ENCODE results near the gene PPP2R1B.

PPP2R1B gene

DNA sequence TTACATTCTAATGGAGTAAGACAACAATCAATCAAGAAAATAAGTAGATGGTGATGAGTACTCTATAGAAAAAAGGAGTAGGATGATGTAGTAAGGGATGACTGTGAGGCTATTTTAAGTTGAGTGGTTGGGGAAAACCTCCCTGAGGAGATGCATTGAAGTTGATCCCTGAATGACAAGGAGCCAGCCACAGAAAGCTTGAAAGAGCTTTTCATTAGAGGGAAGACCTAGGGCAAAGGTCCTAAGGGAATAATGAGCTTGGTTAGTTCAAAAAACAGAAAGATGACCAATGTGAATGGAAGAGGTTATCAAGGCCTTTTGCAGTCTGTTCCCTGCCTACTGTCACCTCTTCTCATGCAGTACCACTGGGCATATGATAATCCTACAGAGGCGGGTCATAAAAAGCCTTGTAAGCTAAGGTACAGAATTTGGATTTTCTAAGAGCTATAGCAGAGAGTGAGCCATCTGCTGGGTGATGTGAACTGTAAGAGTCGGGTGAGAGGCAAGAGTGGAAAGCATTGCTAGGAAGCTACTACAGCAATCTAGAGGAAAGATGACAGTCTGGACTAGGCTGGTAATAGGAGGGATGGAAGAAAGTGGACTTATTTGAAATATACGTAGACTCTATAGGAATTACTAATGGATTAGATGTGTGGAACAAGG lies 3.1 kb downstream of the PPP2R1B start:
- Histone ChIP-seq H3K4me2 (no peak overlapping the region), H3K79me2 (ENCODE audit: insufficient read depth, low read depth) (peaks cover 12% of the 10 kb centered on the region; the same call in 1 of the 2 replicates)

DNA sequence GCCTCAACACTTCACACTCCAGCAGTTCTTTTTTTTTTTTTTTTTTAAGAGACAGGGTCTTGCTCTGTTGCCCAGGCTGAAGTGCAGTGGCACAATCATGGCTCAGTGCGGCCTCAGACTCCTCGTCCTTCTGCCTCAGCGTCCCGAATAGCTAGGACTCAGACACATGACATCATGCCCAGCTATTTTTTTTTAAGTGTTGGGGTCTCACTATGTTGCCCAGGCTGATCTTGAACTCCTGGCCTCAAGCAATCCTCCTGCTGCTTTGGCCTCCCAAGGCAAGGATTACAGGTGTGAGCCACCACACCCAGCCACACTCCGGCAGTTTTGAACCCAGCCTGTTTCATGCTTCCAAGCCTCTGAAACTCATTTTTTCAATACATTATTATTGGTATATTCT lies 3.7 kb downstream of the PPP2R1B start:
- no peak overlapping the region for H2AFZ ChIP-seq (ENCODE audit: low read depth)
- H3K4me1 ChIP-seq (ENCODE audit: low read depth, poor library complexity, severe bottlenecking), result peaks cover 14% of the 10 kb centered on the region
- TF ChIP-seq, protein P1, sequence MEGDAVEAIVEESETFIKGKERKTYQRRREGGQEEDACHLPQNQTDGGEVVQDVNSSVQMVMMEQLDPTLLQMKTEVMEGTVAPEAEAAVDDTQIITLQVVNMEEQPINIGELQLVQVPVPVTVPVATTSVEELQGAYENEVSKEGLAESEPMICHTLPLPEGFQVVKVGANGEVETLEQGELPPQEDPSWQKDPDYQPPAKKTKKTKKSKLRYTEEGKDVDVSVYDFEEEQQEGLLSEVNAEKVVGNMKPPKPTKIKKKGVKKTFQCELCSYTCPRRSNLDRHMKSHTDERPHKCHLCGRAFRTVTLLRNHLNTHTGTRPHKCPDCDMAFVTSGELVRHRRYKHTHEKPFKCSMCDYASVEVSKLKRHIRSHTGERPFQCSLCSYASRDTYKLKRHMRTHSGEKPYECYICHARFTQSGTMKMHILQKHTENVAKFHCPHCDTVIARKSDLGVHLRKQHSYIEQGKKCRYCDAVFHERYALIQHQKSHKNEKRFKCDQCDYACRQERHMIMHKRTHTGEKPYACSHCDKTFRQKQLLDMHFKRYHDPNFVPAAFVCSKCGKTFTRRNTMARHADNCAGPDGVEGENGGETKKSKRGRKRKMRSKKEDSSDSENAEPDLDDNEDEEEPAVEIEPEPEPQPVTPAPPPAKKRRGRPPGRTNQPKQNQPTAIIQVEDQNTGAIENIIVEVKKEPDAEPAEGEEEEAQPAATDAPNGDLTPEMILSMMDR (conservative IDR thresholded peaks at IDR 0.05; ENCODE audit: low read depth, low read length), result no peak
- H3K27me3 ChIP-seq (ENCODE audit: insufficient read depth, low read depth), result no peaks in the 10 kb centered on the region
- no peak overlapping the region for H3K9ac ChIP-seq
- H4K20me1 ChIP-seq (ENCODE audit: insufficient read depth), result no peaks in the 10 kb centered on the region
- peaks cover 5% of the 10 kb centered on the region; the same call in 1 of the 2 replicates for H3K36me3 ChIP-seq (ENCODE audit: insufficient read depth)
- peaks cover 12% of the 10 kb centered on the region; the same call in 1 of the 2 replicates for H3K79me2 ChIP-seq (ENCODE audit: insufficient read depth, low read depth)
- no peak overlapping the region for H3K4me2 ChIP-seq
- H3K27ac ChIP-seq, result no peak overlapping the region
- no peak overlapping the region for H3K4me3 ChIP-seq (IDR thresholded peaks at IDR 0.05; ENCODE audit: insufficient read depth, low read depth, low read length)

More for the DNA sequence above, 3.1 kb downstream of the PPP2R1B start:
- peaks cover 5% of the 10 kb centered on the region; the same call in 1 of the 2 replicates for H3K36me3 ChIP-seq (ENCODE audit: insufficient read depth)
- H3K4me3 ChIP-seq (IDR thresholded peaks at IDR 0.05; ENCODE audit: insufficient read depth, low read depth, low read length), result no peak overlapping the region
- H3K27ac ChIP-seq, result no peak overlapping the region
- H4K20me1 ChIP-seq (ENCODE audit: insufficient read depth), result no peaks in the 10 kb centered on the region
- H3K9ac ChIP-seq, result no peak overlapping the region
- TF ChIP-seq, protein P1 (conservative IDR thresholded peaks at IDR 0.05; ENCODE audit: low read depth, low read length), result no peak
- no peak overlapping the region for H2AFZ ChIP-seq (ENCODE audit: low read depth)
- peaks cover 14% of the 10 kb centered on the region for H3K4me1 ChIP-seq (ENCODE audit: low read depth, poor library complexity, severe bottlenecking)
- no peaks in the 10 kb centered on the region for H3K27me3 ChIP-seq (ENCODE audit: insufficient read depth, low read depth)

DNA sequence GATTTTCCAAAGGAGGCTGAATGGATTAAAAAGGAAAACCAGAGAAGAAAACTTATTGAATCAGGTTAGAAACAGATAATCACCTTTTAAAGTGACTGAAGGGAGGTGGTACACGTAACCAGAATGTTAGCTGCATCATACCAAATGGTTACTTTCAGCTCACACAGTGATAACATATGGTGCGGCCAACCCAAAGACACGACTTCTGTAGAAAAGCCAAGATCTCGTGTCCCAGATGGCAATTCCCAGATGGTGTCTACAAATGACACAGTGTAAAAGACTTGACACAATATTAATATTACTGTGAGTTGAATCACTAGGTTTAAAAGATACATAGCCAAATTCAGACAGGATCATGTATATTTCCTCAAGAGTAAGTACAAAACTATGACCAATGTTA lies 5.2 kb downstream of the PPP2R1B start:
- TF ChIP-seq, protein P1 (conservative IDR thresholded peaks at IDR 0.05; ENCODE audit: low read depth, low read length), result no peak
- Histone ChIP-seq H3K4me2 (no peak overlapping the region), H3K4me1 (ENCODE audit: low read depth, poor library complexity, severe bottlenecking) (peaks cover 7% of the 10 kb centered on the region), H3K27me3 (ENCODE audit: insufficient read depth, low read depth) (no peaks in the 10 kb centered on the region), H3K9ac (no peak overlapping the region), H3K36me3 (ENCODE audit: insufficient read depth) (peaks cover 5% of the 10 kb centered on the region; the same call in 1 of the 2 replicates), H2AFZ (ENCODE audit: low read depth) (no peak overlapping the region), H3K4me3 (IDR thresholded peaks at IDR 0.05; ENCODE audit: insufficient read depth, low read depth, low read length) (no peak overlapping the region), H4K20me1 (ENCODE audit: insufficient read depth) (no peaks in the 10 kb centered on the region), H3K79me2 (ENCODE audit: insufficient read depth, low read depth) (peaks cover 12% of the 10 kb centered on the region; the same call in 1 of the 2 replicates), H3K27ac (no peak overlapping the region)

DNA sequence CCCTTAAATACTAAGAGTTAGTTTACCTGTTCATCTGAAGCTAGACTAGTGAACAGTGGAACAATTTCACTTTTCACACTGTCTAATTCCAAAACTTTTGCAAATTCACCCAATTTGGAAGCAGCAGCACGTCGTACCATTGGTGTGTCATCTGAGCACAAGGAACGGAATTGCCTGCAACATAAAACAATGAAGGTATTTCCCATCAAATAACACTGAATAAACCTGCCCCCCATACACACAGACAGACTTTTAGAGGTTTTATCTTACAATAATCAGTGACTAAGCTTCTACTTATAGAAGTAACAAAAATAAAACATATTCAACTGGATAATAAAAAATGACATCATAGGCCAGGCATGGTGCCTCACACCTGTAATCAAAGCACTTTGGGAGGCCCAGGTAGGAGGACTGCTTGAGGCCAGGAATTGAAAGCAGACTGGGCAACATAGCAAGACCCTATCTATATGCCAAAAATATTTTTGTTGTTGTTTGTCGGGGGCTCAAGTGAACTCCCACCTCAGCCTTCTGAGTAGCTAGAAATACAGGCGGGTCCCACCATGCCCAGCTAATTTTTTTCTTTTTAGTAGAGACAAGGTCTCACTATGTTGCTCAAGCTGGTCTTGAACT lies 6.3 kb downstream of the PPP2R1B start:
- Histone ChIP-seq H3K36me3 (ENCODE audit: insufficient read depth) (peaks cover 5% of the 10 kb centered on the region; the same call in 1 of the 2 replicates), H2AFZ (ENCODE audit: low read depth) (no peak overlapping the region)
- TF ChIP-seq, protein P1 (conservative IDR thresholded peaks at IDR 0.05; ENCODE audit: low read depth, low read length), result no peak

More for the DNA sequence above, 6.3 kb downstream of the PPP2R1B start:
- no peak overlapping the region for H3K9ac ChIP-seq
- H3K27ac ChIP-seq, result no peak overlapping the region
- H3K27me3 ChIP-seq (ENCODE audit: insufficient read depth, low read depth), result no peaks in the 10 kb centered on the region
- no peak overlapping the region for H3K4me2 ChIP-seq
- peaks cover 7% of the 10 kb centered on the region; the same call in 1 of the 2 replicates for H3K79me2 ChIP-seq (ENCODE audit: insufficient read depth, low read depth)
- H3K4me3 ChIP-seq (IDR thresholded peaks at IDR 0.05; ENCODE audit: insufficient read depth, low read depth, low read length), result no peak overlapping the region
- H4K20me1 ChIP-seq (ENCODE audit: insufficient read depth), result no peaks in the 10 kb centered on the region
- H3K4me1 ChIP-seq (ENCODE audit: low read depth, poor library complexity, severe bottlenecking), result peaks cover 3% of the 10 kb centered on the region
